PFSK-1 (cell line): ENCODE data around the gene ELP2.

Experiments
- FOXP2 ChIP-seq: optimal IDR thresholded peaks from 2 replicates; pipeline ENCODE3; 2011; ENCODE audit warnings: borderline replicate concordance, control low read depth, inconsistent platforms; ENCODE audit not compliant: insufficient read depth; ENCODE audit errors: extremely low read length, extremely low read depth
- POLR2AphosphoS5 ChIP-seq: IDR thresholded peaks from 2 replicates; pipeline ENCODE4 v1.6.1; 2012; ENCODE audit warnings: low read depth, mild to moderate bottlenecking, control low read depth, low read length, moderate library complexity
- REST ChIP-seq, 2 experiments: IDR thresholded peaks; 2 replicates each; pipeline versions ENCODE4 v1.6.1 to v1.8.0; 2011 to 2012; ENCODE audit warnings: low read depth in 2 of 2, low read length in 2 of 2, control low read depth in 1 of 2, inconsistent platforms in 1 of 2, mild to moderate bottlenecking in 1 of 2, moderate library complexity in 1 of 2; ENCODE audit not compliant: insufficient read depth in 1 of 2
- SIN3A ChIP-seq: IDR thresholded peaks from 2 replicates; pipeline ENCODE4 v1.6.1; 2012; ENCODE audit warnings: mild to moderate bottlenecking, low read length, moderate library complexity, borderline replicate concordance; ENCODE audit not compliant: insufficient read depth
- TAF1 ChIP-seq: IDR thresholded peaks from 2 replicates; pipeline ENCODE4 v1.6.1; 2012; ENCODE audit warnings: low read length, control low read depth, borderline replicate concordance; ENCODE audit not compliant: insufficient read depth

GRCh38 chr18:36112302-36112701 lies 17.4 kb upstream of the ELP2 start:
- TF ChIP-seq TAF1 (no peak), REST (IDR thresholded peaks at IDR 0.05; ENCODE audit: insufficient read depth in 1 of 2, low read depth in 2 of 2, low read length in 2 of 2) (no peak), SIN3A (no peak), POLR2AphosphoS5 (no peak), FOXP2 (no peak)
